CD4-positive, alpha-beta T cell treated with Interleukin-2 at 100 ng/mL for 4 hours (primary cell): ENCODE data around the gene ATG13.
"Not testable (repeated sequence)": the region's sequence is repeated elsewhere in the genome, so short reads cannot be mapped to it uniquely, and the experiment has no call there.

Source experiments
- DNase-seq: peaks from one replicate; pipeline ENCODE4 v3.0.0-alpha.2; 2020; ENCODE audit warnings: low spot score

Gene ATG13

DNA sequence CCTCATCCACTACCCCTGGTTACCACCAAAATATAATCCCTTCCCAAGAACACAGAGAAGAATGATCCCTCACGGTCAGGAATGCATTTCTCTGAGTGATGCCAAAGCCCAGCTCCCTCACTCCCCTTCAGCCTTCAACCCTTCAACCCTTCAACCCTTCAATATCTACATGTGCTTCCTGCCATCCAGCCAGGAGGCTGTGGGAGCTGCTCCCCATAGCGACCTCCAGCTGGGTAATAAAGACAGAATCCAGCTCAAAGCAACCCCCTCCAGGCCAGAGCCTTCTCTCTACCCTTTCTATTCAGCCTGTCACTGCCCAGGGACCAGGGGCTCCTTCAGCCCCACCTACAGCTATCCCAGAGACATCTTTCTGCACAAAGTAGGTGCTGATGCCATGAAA, 80.4 kb downstream of the ATG13 start:
- DNase-seq, result no peak

DNA sequence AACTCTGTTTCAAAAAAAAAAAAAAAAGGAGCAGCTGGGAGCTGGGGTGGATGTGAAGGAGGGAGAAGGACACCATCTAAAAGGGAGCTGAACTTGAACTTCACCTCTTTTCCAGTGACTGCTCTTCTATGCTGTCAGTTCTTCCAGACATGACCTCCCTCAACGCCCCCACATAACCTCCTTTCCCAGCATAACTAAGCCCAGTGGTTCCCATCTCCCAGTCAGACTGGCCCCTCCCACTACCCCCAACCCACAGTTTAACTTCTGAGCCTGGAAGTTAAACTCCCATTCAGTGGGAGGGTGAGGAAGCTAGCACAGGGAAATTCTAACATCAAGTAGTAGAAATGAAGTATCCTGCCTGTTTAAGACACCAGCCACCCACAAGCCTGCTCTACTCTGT, 81.2 kb downstream of the ATG13 start:
- no peak for DNase-seq

DNA sequence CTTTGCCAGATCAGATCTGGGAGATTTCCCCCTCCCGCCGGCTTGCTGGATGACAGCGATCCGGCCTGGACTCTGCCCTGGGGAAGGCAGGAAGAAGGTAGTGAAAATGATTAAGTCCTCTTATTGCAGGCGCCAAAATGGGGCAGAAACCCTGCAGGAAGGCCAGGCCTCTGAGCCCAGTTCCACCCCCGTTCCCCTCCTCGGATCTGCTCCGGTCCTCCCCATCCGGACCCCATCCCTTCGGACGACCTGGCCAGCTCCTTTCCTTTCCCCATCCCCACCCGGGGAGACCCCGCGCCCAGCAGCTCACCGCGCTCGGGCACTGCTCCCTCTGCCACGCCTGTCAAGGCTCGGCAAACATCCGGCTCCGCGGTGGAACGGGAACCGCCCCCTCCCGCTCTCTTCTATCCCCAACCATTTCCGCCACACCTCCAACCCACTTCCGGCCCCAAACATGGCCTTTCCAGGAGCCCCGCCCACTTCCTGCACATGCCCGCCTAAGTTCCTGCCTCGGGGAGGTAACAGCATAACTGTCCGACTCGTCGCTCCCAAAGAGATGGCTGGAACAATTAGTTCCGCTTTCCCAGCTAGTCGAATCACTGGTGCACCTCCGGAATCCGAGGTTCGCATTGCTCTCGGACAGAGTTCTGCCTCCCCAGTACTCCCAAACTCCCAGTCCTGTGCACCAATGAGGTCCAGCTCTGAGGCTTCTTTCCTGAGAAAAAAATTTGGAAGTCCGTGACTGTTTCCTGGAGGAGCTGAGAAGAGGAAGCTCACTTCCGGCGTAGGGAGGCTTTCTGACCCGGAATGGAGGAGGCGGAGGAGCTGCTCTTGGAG, 83.1 kb downstream of the ATG13 start, which contains the start of the genes ARHGAP1 and ZNF408:
Gene ARHGAP1 (minus strand): TSS at position 379 of the 837 bp plus-strand sequence. CDS start 4,512 bp downstream, outside the sequence.
Gene ZNF408 (plus strand): TSS at position 791 of the 837 bp plus-strand sequence. CDS start 17 bp downstream, at position 808.
- DNase-seq, result peak; percentile 99

DNA sequence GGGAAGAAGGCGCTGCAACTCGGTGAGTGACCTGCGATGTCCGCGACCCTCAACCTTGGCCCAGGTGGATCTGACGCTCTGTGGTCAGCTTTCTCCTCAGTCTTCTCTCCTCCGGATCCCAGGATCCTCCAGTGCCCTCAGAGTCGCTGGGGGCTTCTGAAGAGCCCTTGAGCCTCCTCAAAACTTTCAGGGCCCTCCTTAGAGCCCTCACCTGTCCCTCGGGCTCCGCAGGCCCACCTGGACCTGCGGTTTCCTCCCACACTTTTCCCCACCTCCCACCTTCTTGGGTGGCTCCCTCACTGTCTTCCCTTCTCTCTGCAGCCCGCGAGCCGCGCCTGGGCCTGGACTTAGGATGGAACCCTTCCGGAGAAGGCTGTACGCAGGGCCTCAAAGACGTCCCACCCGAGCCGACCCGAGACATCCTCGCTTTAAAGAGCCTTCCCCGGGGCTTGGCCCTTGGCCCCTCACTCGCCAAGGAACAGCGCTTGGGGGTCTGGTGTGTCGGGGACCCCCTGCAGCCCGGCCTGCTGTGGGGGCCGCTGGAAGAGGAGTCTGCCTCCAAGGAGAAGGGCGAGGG, 83.8 kb downstream of the ATG13 start:
- no peak for DNase-seq

GRCh38 chr11:46705070-46705688, 87.8 kb downstream of the ATG13 start:
- no peak for DNase-seq

DNA sequence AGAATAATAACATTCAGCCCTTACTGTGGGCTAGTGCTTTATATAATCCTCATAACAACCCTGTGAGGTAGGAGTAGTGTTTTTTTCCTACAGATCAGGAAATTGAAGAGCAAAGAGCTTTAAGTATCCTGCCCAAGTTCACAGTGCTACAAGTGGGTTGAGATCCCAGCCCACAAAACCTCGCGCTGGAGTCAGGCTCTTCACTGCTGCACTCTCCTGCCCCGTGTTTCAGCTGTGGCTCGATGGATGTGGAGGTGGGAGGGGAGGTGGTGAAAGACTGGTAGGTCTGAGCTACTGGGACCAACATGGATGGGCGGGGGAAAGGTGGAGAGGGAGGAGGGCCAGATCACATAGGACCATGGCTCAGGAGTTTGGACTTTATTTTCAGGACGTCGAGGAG, 89.5 kb downstream of the ATG13 start:
- DNase-seq, result no peak

GRCh38 chr11:46709351-46709750, 92.0 kb downstream of the ATG13 start:
- not testable (repeated sequence) for DNase-seq

DNA sequence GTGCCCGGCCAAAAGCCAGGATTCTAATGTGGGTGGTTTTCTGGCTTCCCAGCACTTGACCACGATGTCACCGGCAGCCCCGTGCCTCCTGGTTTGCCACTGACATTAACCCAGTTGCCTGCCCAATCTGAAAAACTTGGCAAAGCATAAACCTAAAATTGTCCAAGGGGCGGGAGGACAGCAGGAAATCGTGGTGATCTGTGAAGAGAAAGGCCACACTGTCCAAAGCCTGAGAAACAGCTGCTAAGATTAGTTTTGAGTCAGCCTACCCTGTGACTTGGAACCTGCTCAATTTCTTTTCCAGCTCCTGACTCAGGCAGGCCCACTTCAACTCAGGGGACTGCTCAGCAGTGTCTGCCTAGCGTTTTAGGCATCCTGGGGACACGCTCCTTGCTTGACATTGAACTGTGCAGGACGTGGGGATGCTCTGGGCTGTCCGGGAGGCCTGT, 93.5 kb downstream of the ATG13 start:
- DNase-seq, result no peak

GRCh38 chr11:46711303-46711702, 94.0 kb downstream of the ATG13 start:
- DNase-seq, result no peak

DNA sequence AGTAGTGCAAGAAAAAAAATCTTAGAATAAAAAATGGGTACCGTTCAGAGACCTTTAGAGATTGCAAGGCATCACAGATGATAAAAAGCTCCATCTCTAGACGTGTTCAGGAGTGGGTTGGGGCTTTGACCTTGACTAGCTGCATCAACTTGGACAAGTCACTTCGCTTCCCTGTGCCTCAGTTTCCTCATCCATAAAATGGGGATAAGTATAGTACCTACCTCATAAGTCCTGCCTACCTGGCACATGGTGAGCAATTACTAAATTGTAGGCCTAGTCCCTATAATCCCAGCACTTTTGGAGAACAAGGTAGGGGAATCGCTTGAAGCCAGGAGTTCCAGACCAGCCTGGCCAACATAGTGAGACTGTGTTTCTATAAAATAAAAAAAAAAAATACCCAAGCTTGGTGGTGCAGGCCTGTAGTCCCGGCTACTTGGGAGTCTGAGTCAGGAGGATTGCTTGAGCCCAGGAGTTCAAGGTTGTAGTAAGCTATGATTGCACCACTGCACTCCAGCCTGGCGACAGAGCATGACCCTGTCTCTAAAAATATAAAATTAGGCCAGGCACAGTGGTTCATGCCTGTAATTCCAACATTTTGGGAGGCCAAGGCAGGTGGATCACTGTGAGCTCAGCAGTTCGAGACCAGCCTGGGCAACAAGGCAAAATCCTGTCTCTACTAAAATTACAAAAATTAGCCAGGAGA, 95.7 kb downstream of the ATG13 start:
- no peak for DNase-seq

DNA sequence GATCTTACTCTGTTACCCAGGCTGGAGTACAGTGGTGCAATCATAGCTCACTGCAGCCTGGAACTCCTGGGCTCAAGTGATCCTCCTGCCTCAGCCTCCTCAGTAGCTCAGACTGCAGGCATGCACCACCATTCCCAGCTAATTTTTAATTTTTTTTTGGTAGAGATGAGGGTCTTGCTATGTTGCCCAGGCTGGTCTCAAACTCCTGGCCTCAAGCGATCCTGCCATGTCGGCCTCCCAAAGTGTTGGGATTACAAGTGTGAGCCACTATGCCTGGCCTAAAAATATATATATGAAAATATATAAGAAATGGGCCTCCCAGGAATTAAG, 100.4 kb downstream of the ATG13 start:
- not testable (repeated sequence) for DNase-seq

DNA sequence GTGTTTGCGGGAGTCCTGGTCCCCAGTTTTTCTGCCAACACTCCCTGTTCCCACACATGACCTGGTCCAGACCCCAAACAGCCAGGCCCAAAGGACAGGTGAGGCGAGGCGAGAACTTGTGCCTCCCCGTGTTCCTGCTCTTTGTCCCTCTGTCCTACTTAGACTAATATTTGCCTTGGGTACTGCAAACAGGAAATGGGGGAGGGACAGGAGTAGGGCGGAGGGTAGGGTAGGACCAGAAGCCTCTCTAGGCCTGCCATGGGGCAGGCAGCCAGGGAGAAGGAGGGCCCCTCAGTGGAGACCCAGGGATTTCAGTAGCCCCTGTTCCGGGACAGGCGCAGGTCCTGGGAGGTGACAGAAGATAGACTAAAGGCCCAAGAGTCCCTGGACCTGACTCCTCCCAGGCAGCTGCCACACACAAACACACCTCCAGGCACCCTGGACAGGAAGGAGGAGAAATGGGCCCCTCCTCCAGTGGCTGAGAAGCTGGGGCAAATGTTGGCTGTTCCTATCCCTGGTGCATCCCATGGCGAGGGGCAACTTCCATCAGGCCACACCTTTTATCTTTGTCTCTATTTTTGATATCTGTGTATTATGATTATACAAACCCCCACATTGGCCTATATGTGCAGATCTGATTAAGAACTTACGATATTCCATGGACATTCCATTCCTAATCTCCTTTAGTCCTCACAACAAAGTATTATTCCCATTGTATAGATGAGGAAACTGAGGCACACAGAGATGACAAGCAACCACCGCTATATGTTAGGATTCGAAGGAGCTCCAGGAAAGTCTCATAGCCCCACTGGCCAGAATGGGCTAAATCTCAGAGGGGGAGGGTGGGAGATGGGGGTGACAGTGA, 101.0 kb downstream of the ATG13 start:
- DNase-seq, result no peak

DNA sequence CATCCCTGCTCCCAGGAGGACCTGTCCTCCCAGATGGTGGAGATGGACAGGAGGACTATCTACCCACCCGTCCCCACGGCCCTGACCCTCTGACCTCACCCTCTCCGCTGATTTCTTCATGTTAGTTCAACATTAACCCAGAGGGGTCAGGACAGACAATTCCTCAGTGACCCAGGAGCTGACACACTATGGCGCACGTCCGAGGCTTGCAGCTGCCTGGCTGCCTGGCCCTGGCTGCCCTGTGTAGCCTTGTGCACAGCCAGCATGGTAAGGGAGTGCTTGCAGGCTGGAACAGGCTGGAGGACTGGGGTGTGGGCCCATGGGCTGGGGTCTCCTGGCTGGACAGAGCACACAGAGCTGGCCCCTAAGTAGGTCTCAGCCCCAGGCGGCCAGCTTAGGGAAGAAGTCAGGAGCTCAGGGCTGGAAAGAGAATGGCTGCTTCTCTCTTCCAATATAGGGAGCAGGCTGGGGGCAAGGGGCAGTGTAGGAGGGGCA, 101.7 kb downstream of the ATG13 start, which contains the start of gene F2:
Gene F2 (plus strand): TSS at position 166 of the 495 bp plus-strand sequence. CDS start 23 bp downstream, at position 189.
- no peak for DNase-seq

DNA sequence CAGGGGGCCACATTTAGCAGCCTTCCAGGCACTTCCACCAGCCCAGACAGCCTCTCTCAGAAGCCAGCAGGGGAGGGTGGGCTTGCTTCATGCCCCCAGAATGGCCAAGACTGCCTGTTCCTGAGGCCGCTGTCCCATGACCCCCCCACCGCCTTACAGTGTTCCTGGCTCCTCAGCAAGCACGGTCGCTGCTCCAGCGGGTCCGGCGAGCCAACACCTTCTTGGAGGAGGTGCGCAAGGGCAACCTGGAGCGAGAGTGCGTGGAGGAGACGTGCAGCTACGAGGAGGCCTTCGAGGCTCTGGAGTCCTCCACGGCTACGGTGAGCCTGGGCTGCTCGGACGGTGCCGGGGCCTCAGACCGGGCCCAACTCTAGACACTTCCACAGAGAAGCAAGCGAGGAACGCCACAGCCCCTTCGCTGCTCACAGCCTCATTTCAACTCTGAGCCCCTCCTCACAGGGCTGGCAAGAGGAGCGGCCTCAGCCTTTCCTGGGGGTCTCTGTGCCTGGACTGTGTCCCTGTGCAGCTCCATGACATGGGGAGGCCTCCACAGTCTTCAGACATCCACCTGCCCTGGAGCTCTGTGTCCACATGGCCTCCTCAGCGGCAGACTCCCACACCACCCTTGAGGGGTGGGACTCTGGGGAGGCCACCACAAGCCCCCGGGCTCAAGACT, 102.3 kb downstream of the ATG13 start:
- DNase-seq, result no peak

DNA sequence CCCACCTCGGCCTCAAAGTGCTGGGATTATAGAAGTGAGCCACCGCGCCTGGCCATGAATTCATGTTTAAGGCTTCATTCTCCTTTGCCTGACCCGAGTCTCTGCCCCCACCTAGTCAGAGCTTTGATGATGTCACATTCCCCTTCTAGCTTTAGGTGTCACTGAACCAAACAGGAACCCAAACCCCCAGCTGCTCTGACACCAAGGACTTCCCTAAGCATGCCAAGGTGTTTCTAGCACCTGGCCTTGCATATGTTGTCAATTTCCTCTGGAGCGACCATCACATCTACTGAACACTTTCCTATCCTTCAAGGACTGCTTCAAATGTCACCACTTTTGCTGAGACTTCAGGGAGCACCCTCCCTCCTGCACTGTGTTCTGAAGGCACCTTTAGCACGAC, 103.9 kb downstream of the ATG13 start:
- DNase-seq, result no peak

DNA sequence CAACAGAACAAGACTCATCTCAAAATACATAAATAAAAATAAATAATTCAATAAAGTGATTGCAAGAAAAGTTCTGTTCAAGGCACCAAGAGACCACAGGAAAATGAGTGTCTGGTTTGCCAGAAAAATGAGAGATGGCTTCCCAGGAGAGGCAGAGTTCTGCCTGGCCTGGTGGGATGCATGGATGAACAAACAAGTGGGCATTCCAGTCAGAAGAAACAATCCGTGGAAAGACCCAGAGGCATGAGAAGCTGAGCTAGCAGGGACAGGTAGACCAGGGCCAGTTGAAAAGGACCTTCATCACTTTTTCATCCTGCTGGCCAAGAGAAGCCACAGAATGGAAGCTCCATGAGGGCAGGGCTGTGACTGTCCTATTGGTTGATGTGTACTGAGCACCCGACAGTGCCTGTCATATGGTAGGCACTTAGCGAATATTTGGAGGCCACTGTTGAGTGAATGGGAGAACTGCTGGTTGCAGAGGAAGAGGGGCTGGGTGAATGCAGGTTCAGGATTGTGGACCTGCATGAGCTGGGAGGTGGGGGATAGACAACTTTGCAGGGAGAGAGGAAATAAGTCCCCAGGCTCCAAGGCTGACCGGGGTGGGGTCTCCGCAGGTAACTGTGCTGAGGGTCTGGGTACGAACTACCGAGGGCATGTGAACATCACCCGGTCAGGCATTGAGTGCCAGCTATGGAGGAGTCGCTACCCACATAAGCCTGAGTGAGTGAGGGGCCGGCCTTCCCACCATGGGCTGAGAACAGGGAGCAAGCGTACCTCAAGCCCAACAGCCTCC, 105.4 kb downstream of the ATG13 start:
- no peak for DNase-seq

GRCh38 chr11:46723359-46723680, 106.0 kb downstream of the ATG13 start:
- no peak for DNase-seq

- DNase-seq, result no peak
Observed at GRCh38 chr11:46724088-46724487, 106.7 kb downstream of the ATG13 start.
